GM12878 (cell line): ENCODE data around the gene CLIC3. TPM values are rescaled to one million over a fixed set of nuclear protein-coding genes. Genes with fewer than 3 reads are reported as not detected.

ENCODE experiments used
- E2F8 ChIP-seq: fragments of 450-650 bp; IDR thresholded peaks from 2 replicates; pipeline ENCODE4 v1.6.1; 2018; ENCODE audit warnings: mild to moderate bottlenecking, low read depth, moderate library complexity; ENCODE audit not compliant: partially characterized antibody
- EGR1 ChIP-seq, 2 experiments: IDR thresholded peaks; 1 replicate in 1 of 2; 2 replicates in 1 of 2; pipeline ENCODE4 v1.6.1; 2011 to 2012; ENCODE audit warnings: low read depth in 2 of 2, low read length in 2 of 2, borderline replicate concordance in 1 of 2, mild to moderate bottlenecking in 1 of 2, moderate library complexity in 1 of 2
- ELK1 ChIP-seq: IDR thresholded peaks from 2 replicates; pipeline ENCODE4 v1.6.1; 2012; ENCODE audit warnings: low read depth, low read length, improper control_type of control experiment
- FOXM1 ChIP-seq: IDR thresholded peaks from 2 replicates; pipeline ENCODE4 v1.6.1; 2012; ENCODE audit warnings: low read depth, mild to moderate bottlenecking, inconsistent platforms, low read length, moderate library complexity
- HDGF ChIP-seq: fragments of 450-650 bp; IDR thresholded peaks from 2 replicates; pipeline ENCODE4 v1.6.1; 2016; ENCODE audit warnings: antibody characterized with exemption
- KDM1A ChIP-seq: fragments of 200-600 bp; sonication (generic); IDR thresholded peaks from 2 replicates; pipeline ENCODE4 v1.6.1; 2016; ENCODE audit warnings: borderline replicate concordance
- LARP7 ChIP-seq: fragments of 450-650 bp; IDR thresholded peaks from 2 replicates; pipeline ENCODE4 v1.6.1; 2017; ENCODE audit warnings: mild to moderate bottlenecking
- NKRF ChIP-seq: fragments of 450-650 bp; conservative IDR thresholded peaks from 2 replicates; pipeline ENCODE4 v1.6.1; 2017; ENCODE audit warnings: mild to moderate bottlenecking, moderate library complexity
- NRF1 ChIP-seq: conservative IDR thresholded peaks from 2 replicates; pipeline ENCODE4 v1.6.1; 2011; ENCODE audit warnings: mild to moderate bottlenecking, low read depth, low read length, improper control_type of control experiment
- RAD21 ChIP-seq: IDR thresholded peaks from 2 replicates; pipeline ENCODE4 v1.6.1; 2011; ENCODE audit warnings: mild to moderate bottlenecking, low read depth, low read length, moderate library complexity; ENCODE audit not compliant: insufficient read depth
- SUPT20H ChIP-seq: IDR thresholded peaks from 2 replicates; pipeline ENCODE4 v1.6.1; 2011; ENCODE audit warnings: low read depth, mild to moderate bottlenecking, low read length, moderate library complexity, borderline replicate concordance; ENCODE audit not compliant: control insufficient read depth
- TCF7 ChIP-seq: IDR thresholded peaks from 2 replicates; pipeline ENCODE4 v1.6.1; 2014; ENCODE audit warnings: antibody characterized with exemption, borderline replicate concordance
- ZNF24 ChIP-seq: fragments of 450-650 bp; IDR thresholded peaks from 2 replicates; pipeline ENCODE4 v1.6.1; 2017; ENCODE audit warnings: antibody characterized with exemption, mild to moderate bottlenecking
- ZNF592 ChIP-seq: fragments of 450-650 bp; IDR thresholded peaks from 2 replicates; pipeline ENCODE4 v1.6.1; 2017; ENCODE audit warnings: mild to moderate bottlenecking, moderate library complexity
- ZZZ3 ChIP-seq: IDR thresholded peaks from 2 replicates; pipeline ENCODE4 v1.6.1; 2011; ENCODE audit warnings: low read depth; ENCODE audit not compliant: control insufficient read depth, insufficient read length
- polyA plus RNA-seq, 11 experiments: library from polyadenylated mRNA; depleted of rRNA in 4 of 11; unstranded in 6 of 11; stranded (reverse) in 5 of 11; fragments of >200 nt; fragmentation: Nextera tagmentation in 4 of 11; fragmentation: Illumina TruSeq in 1 of 11; extraction: Ambion mirVana in 4 of 11; extraction: Trizol in 1 of 11; gene quantifications; 1 replicate in 1 of 11; 2 replicates in 10 of 11; pipeline versions ENCODE4 v1.2.1 to v1.2.3, GENCODE V29; 2011 to 2016; ENCODE audit warnings: inconsistent platforms in 2 of 11, missing spikeins in 2 of 11, low read depth in 1 of 11
- total RNA-seq, 4 experiments: library from RNA; depleted of rRNA in 3 of 4; stranded (reverse); fragments of >200 nt in 3 of 4; fragmentation: Illumina TruSeq in 1 of 4; extraction: Trizol in 1 of 4; gene quantifications; 2 replicates each; pipeline versions ENCODE4 v1.2.1 to v1.2.3, GENCODE V29; 2013 to 2021

The CLIC3 gene
- total and polyA plus RNA-seq, 10 of the 15 experiments (the other 5 are each of a cell fraction or from before 2014, with no cell fraction given): 0.31 TPM; not detected in 9

- TF ChIP-seq ZNF592 (no peak), FOXM1 (no peak), EGR1 (IDR thresholded peaks at IDR 0.05; ENCODE audit: borderline replicate concordance in 1 of 2, low read depth in 2 of 2, low read length in 2 of 2) (0 out of 3 replicates have a peak, but pooled peaks of 1 of the 2 experiments have one; percentile 12), E2F8 (no peak), SUPT20H (no peak), ELK1 (no peak), ZNF24 (no peak), HDGF (0 out of 2 replicates have a peak, but pooled peaks have one; percentile 57), NKRF (0 out of 2 replicates have a peak, but pooled peaks have one; percentile 34), RAD21 (peak; percentile 95), KDM1A (no peak), LARP7 (no peak), NRF1 (no peak), TCF7 (no peak), ZZZ3 (no peak)
Measured at GRCh38 chr9:137034709-137035506, 38.5 kb upstream of the CLIC3 start (continued).
